Karpas-422 (cell line): ENCODE measurements around the gene NPNT. TPM values are rescaled to one million over a fixed set of nuclear protein-coding genes. Genes with fewer than 3 reads are reported as not detected.

Source experiments
- DNase-seq: peaks from one replicate; pipeline ENCODE4 v3.0.0-alpha.2; 2015
- H2AFZ ChIP-seq: fragments of 200-600 bp; sonication (generic); 2 replicates; pipeline ENCODE4 v1.6.1; 2014; ENCODE audit warnings: antibody characterized with exemption, low read length, mixed read lengths
- H3K27ac ChIP-seq: fragments of 200-600 bp; sonication (generic); 2 replicates; pipeline ENCODE4 v1.5.1; 2014; ENCODE audit warnings: mild to moderate bottlenecking, low read length, moderate library complexity
- H3K27me3 ChIP-seq: fragments of 200-600 bp; sonication (generic); 2 replicates; pipeline ENCODE4 v1.6.1; 2014; ENCODE audit warnings: low read length, mixed read lengths
- H3K36me3 ChIP-seq: fragments of 200-600 bp; sonication (generic); 2 replicates; pipeline ENCODE4 v1.6.1; 2014; ENCODE audit warnings: low read length, mixed read lengths; ENCODE audit not compliant: insufficient read depth
- H3K4me1 ChIP-seq: fragments of 200-600 bp; sonication (generic); 2 replicates; pipeline ENCODE4 v1.6.1; 2014; ENCODE audit warnings: mild to moderate bottlenecking, low read length, mixed read lengths
- H3K4me2 ChIP-seq: fragments of 200-600 bp; sonication (generic); 2 replicates; pipeline ENCODE4 v1.6.1; 2014; ENCODE audit warnings: low read length, low read depth, mild to moderate bottlenecking; ENCODE audit not compliant: poor library complexity, severe bottlenecking
- H3K4me3 ChIP-seq: fragments of 200-600 bp; sonication (generic); 2 replicates; pipeline ENCODE4 v1.5.1; 2014; ENCODE audit warnings: mild to moderate bottlenecking, antibody characterized with exemption, low read length, mixed read lengths
- H3K79me2 ChIP-seq: fragments of 200-600 bp; sonication (generic); 2 replicates; pipeline ENCODE4 v1.6.1; 2014; ENCODE audit warnings: mild to moderate bottlenecking, low read length, mixed read lengths
- H3K9ac ChIP-seq: fragments of 200-600 bp; sonication (generic); 2 replicates; pipeline ENCODE4 v1.6.0; 2014; ENCODE audit warnings: low read length
- H3K9me2 ChIP-seq: fragments of 200-600 bp; sonication (generic), shearing (Covaris generic); replicated peaks from 2 replicates; pipeline ENCODE4 v1.6.0; 2014; ENCODE audit warnings: mild to moderate bottlenecking, low read length, moderate library complexity; ENCODE audit not compliant: insufficient read depth
- H3K9me3 ChIP-seq: fragments of 300-700, 200-600 bp; sonication (generic); 2 replicates; pipeline ENCODE4 v1.6.1; 2014; ENCODE audit warnings: low read length, mixed read lengths
- H4K20me1 ChIP-seq: fragments of 200-600 bp; sonication (generic); 2 replicates; pipeline ENCODE4 v1.6.1; 2014; ENCODE audit warnings: mild to moderate bottlenecking, antibody characterized with exemption, low read length, low read depth; ENCODE audit not compliant: insufficient read depth
- total RNA-seq: library from RNA; depleted of rRNA; stranded (reverse); fragments of >200 nt; shearing (Covaris generic); gene quantifications from 2 replicates; pipeline ENCODE4 v1.2.3, GENCODE V29; 2014; ENCODE audit warnings: low replicate concordance

NPNT gene
- total RNA-seq, 1 experiment from 2014 or later: not detected

GRCh38 chr4:105950701-105951100 lies 55.4 kb downstream of the NPNT start:
- no peak for DNase-seq
- no peaks in the 10 kb centered on the region for H3K36me3 ChIP-seq
- no peak overlapping the region for H2AFZ ChIP-seq
- H3K4me1 ChIP-seq: no peaks in the 10 kb centered on the region
- H3K4me3 ChIP-seq: no peak overlapping the region
- no peak overlapping the region for H3K27ac ChIP-seq
- H3K79me2 ChIP-seq: no peaks in the 10 kb centered on the region
- H3K27me3 ChIP-seq: no peaks in the 10 kb centered on the region
- H3K4me2 ChIP-seq: no peak overlapping the region
- no peaks in the 10 kb centered on the region for H4K20me1 ChIP-seq
- H3K9ac ChIP-seq: no peak overlapping the region
- no peaks in the 10 kb centered on the region for H3K9me2 ChIP-seq
- H3K9me3 ChIP-seq: no peaks in the 10 kb centered on the region

- no peak overlapping the region for H3K4me3 ChIP-seq
- no peaks in the 10 kb centered on the region for H3K79me2 ChIP-seq
- H2AFZ ChIP-seq: no peak overlapping the region
- H3K9me2 ChIP-seq: no peaks in the 10 kb centered on the region
- no peak overlapping the region for H3K27ac ChIP-seq
- no peaks in the 10 kb centered on the region for H4K20me1 ChIP-seq
- H3K9me3 ChIP-seq: no peaks in the 10 kb centered on the region
- no peak overlapping the region for H3K4me2 ChIP-seq
- no peaks in the 10 kb centered on the region for H3K36me3 ChIP-seq
- H3K4me1 ChIP-seq: no peaks in the 10 kb centered on the region
- no peaks in the 10 kb centered on the region for H3K27me3 ChIP-seq
- no peak for DNase-seq
- no peak overlapping the region for H3K9ac ChIP-seq
These were observed 55.9 kb downstream of the NPNT start for GRCh38 chr4:105951198-105951597.

GRCh38 chr4:105952591-105952990 lies 57.3 kb downstream of the NPNT start:
- Histone ChIP-seq H3K27ac (no peak overlapping the region), H2AFZ (no peak overlapping the region), H3K9me2 (no peaks in the 10 kb centered on the region), H4K20me1 (no peaks in the 10 kb centered on the region), H3K4me2 (no peak overlapping the region), H3K4me3 (no peak overlapping the region), H3K4me1 (no peaks in the 10 kb centered on the region), H3K79me2 (no peaks in the 10 kb centered on the region), H3K36me3 (no peaks in the 10 kb centered on the region), H3K9me3 (no peaks in the 10 kb centered on the region), H3K27me3 (no peaks in the 10 kb centered on the region), H3K9ac (no peak overlapping the region)
- no peak for DNase-seq

DNA sequence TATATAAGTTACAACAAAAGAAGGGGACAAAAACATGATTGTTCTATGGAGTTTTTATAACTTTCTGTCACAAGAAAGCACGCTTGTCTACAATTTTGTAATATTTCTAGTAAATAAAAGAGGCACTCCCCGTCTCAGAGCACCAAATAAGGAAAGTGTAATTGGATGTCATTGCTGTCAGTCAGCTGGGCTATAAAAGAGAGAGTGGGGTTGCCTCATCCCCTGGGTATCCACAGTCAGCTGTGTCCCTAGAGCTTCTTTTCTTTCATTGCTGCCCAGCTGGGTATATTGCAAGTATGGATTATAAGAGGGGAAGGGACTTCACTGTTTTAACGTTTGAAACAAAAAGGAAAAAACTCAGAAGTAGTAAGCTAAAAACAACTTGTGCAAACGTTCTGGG lies 61.3 kb downstream of the NPNT start:
- H3K79me2 ChIP-seq: no peaks in the 10 kb centered on the region
- no peak overlapping the region for H3K27ac ChIP-seq
- H3K4me3 ChIP-seq: no peak overlapping the region
- no peaks in the 10 kb centered on the region for H3K36me3 ChIP-seq
- DNase-seq: no peak
- H4K20me1 ChIP-seq: no peaks in the 10 kb centered on the region
- no peaks in the 10 kb centered on the region for H3K4me1 ChIP-seq
- no peaks in the 10 kb centered on the region for H3K27me3 ChIP-seq
- H3K9me2 ChIP-seq: no peaks in the 10 kb centered on the region
- no peak overlapping the region for H2AFZ ChIP-seq
- H3K4me2 ChIP-seq: no peak overlapping the region
- H3K9me3 ChIP-seq: no peaks in the 10 kb centered on the region
- no peak overlapping the region for H3K9ac ChIP-seq

- H3K9ac ChIP-seq: no peak overlapping the region
- no peak overlapping the region for H2AFZ ChIP-seq
- no peak overlapping the region for H3K27ac ChIP-seq
- no peaks in the 10 kb centered on the region for H3K36me3 ChIP-seq
- no peaks in the 10 kb centered on the region for H3K27me3 ChIP-seq
- no peak overlapping the region for H3K4me2 ChIP-seq
- H3K9me2 ChIP-seq: no peaks in the 10 kb centered on the region
- H3K79me2 ChIP-seq: no peaks in the 10 kb centered on the region
- no peaks in the 10 kb centered on the region for H3K9me3 ChIP-seq
- no peak overlapping the region for H3K4me3 ChIP-seq
- no peak for DNase-seq
- no peaks in the 10 kb centered on the region for H4K20me1 ChIP-seq
- no peaks in the 10 kb centered on the region for H3K4me1 ChIP-seq
These were observed 62.4 kb downstream of the NPNT start for GRCh38 chr4:105957680-105958079.

DNA sequence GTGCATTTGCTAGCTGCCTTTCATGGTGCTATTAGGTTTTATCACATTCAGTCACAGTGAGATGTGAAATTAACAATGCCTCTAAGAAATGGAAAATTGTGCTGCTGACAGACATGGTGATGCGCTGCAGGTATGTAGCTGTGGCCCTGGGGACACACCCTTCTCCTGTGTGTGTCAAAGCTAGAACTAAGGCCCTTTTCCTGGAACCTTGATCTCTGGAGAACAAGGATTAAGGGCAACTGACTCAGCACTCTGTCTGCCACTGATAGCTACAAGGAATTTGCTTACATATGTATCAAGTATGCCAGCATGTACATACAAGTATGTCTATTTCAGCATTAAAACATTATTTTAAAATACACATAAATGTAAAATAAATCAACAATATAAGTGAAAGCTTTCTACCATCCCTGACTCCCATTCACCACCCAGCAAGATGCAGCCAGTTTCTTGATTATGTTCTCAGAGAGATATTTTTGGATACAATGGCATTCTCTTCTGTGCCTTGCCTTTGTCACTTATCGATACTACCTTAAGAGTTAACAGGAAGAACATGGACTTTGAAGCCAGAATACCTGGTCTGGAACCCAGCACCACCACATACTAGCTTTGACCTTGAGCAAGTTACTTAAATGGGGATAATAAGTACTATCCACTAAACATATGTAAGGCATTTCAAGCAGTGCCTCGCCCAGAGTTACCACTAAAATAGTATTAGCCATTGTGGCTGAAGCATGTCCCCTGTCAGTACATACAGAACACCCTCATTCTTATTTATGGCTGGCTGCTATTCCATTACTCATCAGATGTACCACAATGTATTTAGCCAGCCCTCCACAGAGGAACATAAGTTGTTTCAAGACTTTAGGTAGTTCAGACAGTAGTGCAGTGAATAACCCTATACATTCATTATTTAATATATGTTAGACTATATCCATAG lies 68.5 kb downstream of the NPNT start:
- Histone ChIP-seq H3K27ac (no peak overlapping the region), H4K20me1 (no peaks in the 10 kb centered on the region), H3K27me3 (no peaks in the 10 kb centered on the region), H3K9me3 (no peaks in the 10 kb centered on the region), H3K36me3 (no peaks in the 10 kb centered on the region), H3K4me1 (no peaks in the 10 kb centered on the region), H3K4me2 (no peak overlapping the region), H3K9me2 (no peaks in the 10 kb centered on the region), H2AFZ (no peak overlapping the region), H3K79me2 (no peaks in the 10 kb centered on the region), H3K4me3 (no peak overlapping the region), H3K9ac (no peak overlapping the region)
- DNase-seq: no peak

- Histone ChIP-seq H3K79me2 (no peaks in the 10 kb centered on the region), H3K27me3 (no peaks in the 10 kb centered on the region), H4K20me1 (no peaks in the 10 kb centered on the region), H2AFZ (no peak overlapping the region), H3K4me2 (no peak overlapping the region), H3K9me3 (no peaks in the 10 kb centered on the region), H3K36me3 (no peaks in the 10 kb centered on the region), H3K9me2 (no peaks in the 10 kb centered on the region), H3K27ac (no peak overlapping the region), H3K9ac (no peak overlapping the region), H3K4me3 (no peak overlapping the region), H3K4me1 (no peaks in the 10 kb centered on the region)
- DNase-seq: no peak
These were observed 70.0 kb downstream of the NPNT start for GRCh38 chr4:105965183-105965800.

GRCh38 chr4:105966051-105966450 lies 70.8 kb downstream of the NPNT start:
- DNase-seq: no peak
- H2AFZ ChIP-seq: no peak overlapping the region
- no peaks in the 10 kb centered on the region for H3K27me3 ChIP-seq
- no peak overlapping the region for H3K4me2 ChIP-seq
- no peak overlapping the region for H3K27ac ChIP-seq
- H3K9me2 ChIP-seq: no peaks in the 10 kb centered on the region
- no peak overlapping the region for H3K4me3 ChIP-seq
- H3K36me3 ChIP-seq: no peaks in the 10 kb centered on the region
- H3K9me3 ChIP-seq: no peaks in the 10 kb centered on the region
- no peaks in the 10 kb centered on the region for H3K4me1 ChIP-seq
- no peaks in the 10 kb centered on the region for H4K20me1 ChIP-seq
- H3K9ac ChIP-seq: no peak overlapping the region
- H3K79me2 ChIP-seq: no peaks in the 10 kb centered on the region
